GM21390 (cell line): ENCODE data around the gene TOPORS.
"Not testable (repeated sequence)": the region's sequence is repeated elsewhere in the genome, so short reads cannot be mapped to it uniquely, and the experiment has no call there.

ENCODE experiments used
- ATAC-seq: cut with Tn5 transposase; IDR thresholded peaks from one replicate; pipeline ENCODE4 v1.9.1; 2021; ENCODE audit not compliant: unreplicated experiment

Gene TOPORS

GRCh38 chr9:32552172-32552872 lies at the start of gene TOPORS, which contains the start of gene SMIM27:
TSS of gene TOPORS (minus strand) at chr9:32552586. CDS start at chr9:32552436, 150 bp downstream.
TSS of gene SMIM27 (plus strand) at chr9:32552327. CDS start at chr9:32552435, 108 bp downstream.
- peak; percentile 69 for ATAC-seq

GRCh38 chr9:32599021-32599420 lies 46.6 kb upstream of the TOPORS start:
- ATAC-seq: not testable (repeated sequence)

DNA sequence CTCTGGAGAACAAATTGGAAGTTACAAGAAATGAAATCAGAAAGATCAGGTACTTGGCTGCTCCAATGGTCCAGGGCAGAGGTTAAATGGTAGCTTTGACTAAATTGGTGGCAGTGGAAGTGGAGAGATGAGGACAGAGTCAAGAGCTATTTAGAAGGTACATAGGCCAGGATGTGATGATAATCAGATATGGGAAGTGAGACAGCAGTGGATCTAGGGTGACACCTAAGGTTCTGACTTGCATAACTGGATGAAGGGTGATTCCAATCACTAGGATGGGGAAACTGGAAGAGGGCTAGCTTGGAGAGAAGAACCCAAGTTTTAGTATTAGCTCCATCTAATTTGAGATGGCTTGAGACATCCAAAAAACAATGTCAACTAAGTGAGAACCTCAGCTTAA lies 44.5 kb upstream of the TOPORS start:
- no peak for ATAC-seq

DNA sequence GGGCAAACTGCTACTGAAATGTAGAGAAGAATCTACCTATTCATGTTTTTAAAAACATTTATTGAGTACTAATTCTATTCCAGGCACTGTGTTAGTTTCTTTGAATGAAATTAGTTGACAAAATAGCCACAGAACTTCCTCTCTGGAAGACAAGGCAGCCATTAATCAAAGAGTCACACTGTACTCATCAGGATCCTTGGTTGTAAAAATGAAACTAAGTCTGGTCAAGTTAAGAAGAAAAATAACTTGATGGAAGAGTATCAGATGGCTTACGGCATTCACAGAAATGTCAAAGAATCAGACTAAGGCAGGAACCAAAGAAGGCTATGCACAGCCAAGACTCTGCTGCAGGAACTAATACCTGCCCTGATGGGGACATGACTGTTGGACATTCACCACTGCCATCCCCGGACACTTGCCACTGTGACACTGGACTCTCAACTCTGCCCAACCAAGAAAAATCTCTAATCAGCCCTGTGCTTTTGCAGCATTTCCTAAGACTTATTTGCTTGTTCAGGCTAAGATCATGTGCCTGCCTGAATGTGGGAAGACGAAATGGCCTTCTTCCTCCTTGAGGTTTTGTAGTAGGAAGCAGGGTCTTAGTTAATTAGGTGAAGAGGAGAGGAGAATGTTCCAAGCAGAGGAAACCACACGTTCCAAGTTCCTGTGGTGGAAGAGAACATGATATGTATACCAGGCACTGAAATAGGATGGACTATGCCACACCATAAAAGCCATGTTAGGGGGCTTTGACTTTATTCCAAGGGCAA lies 43.9 kb upstream of the TOPORS start:
- no peak for ATAC-seq

GRCh38 chr9:32590898-32591297 lies 38.5 kb upstream of the TOPORS start:
- ATAC-seq: no peak

- no peak for ATAC-seq
Observed at GRCh38 chr9:32590476-32590875, 38.1 kb upstream of the TOPORS start.

DNA sequence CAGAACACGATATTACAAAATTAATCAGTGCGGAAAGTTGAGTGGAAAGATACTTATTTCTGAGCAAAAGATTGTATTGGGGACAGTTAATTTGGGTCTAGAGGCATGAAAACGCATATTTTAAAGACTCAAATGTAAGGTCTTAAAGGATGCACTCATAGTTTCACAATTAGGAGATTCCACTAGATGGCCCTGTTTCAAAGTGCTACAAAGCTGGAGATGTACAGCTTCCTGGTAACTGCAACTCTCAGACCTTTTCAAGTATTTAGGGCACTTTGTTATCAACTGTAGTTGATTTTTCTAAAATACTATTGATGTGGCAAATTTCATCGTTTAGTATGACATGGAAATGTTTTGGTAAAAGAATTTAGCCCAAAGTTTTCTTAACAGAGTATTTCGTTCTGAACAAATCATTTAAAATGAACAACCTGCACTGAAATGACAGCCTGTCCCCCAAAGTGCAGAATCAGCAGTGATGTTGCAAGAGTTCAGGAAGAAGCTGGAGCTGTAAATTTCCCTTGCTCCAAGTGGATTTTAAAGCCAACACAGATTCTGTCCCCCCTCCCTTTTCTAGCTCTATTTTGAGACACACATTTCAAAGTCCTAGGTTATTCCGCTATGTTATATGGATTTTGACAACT lies 36.8 kb upstream of the TOPORS start:
- peak; percentile 72 for ATAC-seq

GRCh38 chr9:32587901-32588300 lies 35.5 kb upstream of the TOPORS start:
- no peak for ATAC-seq

DNA sequence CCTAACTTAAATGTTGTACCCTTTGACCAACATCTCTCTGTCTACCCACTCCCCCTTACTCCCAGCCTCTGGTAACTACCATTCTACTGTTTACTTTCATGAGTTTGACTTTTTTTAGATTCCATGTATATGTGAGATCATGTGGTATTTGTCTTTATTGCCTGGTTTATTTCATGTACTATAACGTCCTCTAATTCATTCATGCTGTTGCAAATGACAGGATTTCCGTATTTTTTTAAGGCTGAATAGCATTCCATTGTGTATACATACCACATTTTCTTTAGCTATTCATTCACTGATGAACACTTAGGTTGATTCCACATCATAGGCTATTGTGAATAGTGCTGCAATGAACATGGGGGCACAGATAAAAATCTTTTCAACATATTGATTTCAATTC lies 32.4 kb upstream of the TOPORS start:
- no peak for ATAC-seq

DNA sequence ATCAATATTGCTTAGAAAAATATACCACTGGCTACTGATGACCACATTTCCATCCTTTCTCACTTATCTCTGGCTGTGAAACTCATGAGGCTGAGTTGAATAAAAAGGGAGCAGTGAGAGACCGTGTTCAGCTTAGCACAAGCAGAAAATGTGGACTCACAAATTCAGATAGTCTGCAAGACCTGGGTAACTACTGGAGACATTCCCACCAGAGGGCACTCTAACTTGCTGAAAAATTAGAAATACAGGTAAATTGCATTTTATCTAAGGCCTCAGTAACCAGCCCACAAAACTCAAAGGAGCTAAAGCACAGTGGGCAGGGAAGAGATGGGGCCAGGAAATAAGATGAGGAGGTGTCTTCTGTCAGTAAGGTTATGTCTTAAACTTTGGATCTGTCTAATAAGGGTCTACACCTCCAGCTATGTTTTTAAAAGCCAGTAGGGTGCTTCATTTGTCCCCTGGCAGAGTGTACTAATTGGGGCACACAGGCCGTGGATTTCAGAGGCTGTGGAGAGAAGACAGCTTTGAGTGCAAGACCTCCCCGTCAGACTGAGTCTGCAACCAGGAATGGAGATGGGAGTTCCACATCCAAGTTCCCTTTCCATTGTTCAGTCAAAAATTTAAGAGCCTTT lies 29.2 kb upstream of the TOPORS start:
- ATAC-seq: no peak

DNA sequence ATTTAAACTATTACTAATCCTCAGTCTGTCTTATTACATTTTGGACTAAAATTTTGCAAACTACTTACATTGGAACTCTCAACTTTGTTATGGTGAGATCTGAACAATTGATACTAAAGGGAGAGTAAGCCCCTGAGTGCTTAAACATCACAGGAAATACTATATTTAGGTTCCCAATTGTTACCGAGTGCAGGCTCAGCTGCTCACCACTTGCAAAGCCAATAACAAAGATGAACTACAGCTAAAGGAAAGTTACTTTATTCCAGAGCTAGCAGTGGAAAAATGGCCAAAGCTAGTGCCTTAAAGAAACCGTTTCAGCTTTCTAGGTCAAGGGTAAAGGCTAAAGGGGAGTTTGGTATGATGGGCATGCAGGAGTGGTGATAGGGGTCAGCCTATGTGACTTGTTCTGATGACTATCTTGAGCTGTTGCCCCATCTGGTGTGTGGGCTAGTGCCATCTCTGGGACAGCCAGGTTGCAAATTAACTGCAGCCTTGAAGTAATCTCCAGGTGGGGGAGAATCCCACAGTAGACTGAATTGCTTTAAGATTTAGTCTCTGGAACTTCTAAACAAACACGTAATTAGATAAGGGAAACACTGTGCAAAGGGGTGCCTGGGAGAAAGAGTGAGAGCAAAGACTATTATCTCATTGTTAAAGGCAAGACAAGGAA lies 28.4 kb upstream of the TOPORS start:
- no peak for ATAC-seq

GRCh38 chr9:32579706-32580331 lies 27.4 kb upstream of the TOPORS start:
- ATAC-seq: peak; percentile 44

- no peak for ATAC-seq
Observed at GRCh38 chr9:32578976-32579375, 26.6 kb upstream of the TOPORS start.

- ATAC-seq: no peak
Observed at GRCh38 chr9:32577316-32577715, 24.9 kb upstream of the TOPORS start.

DNA sequence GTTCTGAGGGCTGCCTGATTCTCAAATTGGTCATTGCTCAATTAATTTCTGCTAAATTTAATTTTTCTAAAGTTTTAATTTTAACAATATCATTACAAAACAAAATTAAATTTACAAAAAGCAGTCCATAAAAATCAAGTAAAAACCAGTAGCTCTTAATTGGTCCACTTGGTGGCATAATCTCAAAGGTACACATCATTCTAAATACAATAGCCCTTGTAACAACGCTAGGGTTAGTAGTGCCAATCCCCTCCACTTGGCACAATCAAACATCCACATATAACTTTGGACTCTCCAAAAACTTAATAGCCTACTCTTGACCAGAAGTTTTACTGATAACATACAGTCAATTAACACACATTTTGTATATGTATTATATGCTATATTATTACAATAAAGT lies 22.5 kb upstream of the TOPORS start:
- no peak for ATAC-seq

- no peak for ATAC-seq
Observed at GRCh38 chr9:32573821-32574220, 21.4 kb upstream of the TOPORS start.

- ATAC-seq: peak; percentile 83
Observed at GRCh38 chr9:32572900-32573523, 20.6 kb upstream of the TOPORS start, which contains the start of gene NDUFB6. TSS of gene NDUFB6 (minus strand) at chr9:32573159. CDS start at chr9:32573060, 99 bp downstream.

- peak; percentile 90 for ATAC-seq
Observed at GRCh38 chr9:32571969-32572899, 19.8 kb upstream of the TOPORS start.

DNA sequence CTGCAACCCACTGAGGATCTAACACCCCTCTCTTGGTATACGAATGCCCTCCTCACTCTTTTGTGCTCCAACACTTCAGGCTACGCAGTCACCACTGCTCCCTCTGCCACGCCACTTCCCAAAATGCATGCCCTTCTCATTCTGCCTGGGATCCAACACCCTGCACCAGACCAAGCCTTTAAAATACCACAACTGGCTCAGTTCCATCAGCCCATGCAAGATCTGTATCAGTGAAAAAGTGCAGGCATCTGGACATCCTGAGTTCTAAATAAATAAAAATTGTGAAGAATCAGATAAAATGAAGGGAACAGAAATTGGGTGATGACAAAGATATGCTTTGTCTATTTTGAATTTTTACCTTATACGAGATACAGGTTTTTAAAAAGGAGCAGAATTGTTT lies 17.9 kb upstream of the TOPORS start:
- no peak for ATAC-seq
